Measurements from ENCODE around the gene DDX59.
"Not testable (repeated sequence)": the region's sequence is repeated elsewhere in the genome, so short reads cannot be mapped to it uniquely, and the experiment has no call there.

The DDX59 gene

DNA sequence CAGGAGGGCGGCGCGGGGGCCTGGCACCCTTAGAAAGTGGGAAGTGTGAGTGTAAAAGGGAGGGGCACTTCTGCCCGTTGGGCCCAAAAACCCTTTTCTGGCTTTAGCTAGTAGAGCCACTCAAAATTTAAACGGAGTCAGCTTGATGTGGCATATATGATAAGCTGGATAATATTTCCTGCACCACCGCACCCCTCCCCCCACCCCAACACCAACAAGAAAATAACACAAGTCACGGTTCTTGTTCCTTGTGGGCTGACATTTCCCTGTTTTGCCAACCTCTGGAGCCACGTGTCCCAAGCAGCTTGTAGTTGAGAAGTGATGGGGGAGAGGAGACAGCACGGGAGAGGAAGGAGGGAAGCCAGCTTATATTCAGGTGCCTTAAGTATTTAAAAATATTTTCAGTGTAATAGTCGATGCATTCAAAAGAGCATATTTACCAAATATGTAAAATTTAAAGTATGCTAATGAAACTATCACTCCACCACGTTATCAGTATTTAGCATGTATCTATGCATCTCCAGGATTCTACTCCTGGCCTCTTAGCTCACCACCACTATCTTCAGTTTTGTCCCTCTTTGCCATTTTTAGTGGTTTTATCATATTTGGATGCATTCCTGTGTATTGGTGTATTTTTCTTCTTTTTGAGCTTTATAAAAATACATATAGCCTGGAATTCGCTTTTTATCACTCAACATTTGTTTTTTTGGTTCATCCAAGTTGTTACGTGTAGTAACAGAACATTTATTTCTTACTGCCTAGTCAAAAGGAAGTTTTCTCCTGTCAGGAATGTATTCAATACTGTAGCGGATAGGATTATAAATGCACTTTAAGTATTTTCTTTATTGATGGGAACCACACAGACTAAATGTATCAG, 773 bp upstream of the DDX59 start:
- DNase-seq (ENCODE audit: low read depth), result no peak

- no peak for DNase-seq (ENCODE audit: low read depth)
Measured at GRCh38 chr1:200668514-200669313, 993 bp downstream of the DDX59 start.

- no peak for DNase-seq (ENCODE audit: low read depth)
Measured at GRCh38 chr1:200666309-200666708, 3.4 kb downstream of the DDX59 start.

- DNase-seq (ENCODE audit: low read depth), result no peak
Measured at GRCh38 chr1:200665861-200666260, 3.8 kb downstream of the DDX59 start.

- no peak for DNase-seq (ENCODE audit: low read depth)
Measured at GRCh38 chr1:200660719-200661118, 9.0 kb downstream of the DDX59 start.

- DNase-seq (ENCODE audit: low read depth), result peak; percentile 51
Measured at GRCh38 chr1:200659269-200659668, 10.4 kb downstream of the DDX59 start.

- DNase-seq (ENCODE audit: low read depth), result no peak
Measured at GRCh38 chr1:200658037-200658818, 11.5 kb downstream of the DDX59 start.

GRCh38 chr1:200654660-200655059, 15.0 kb downstream of the DDX59 start:
- DNase-seq (ENCODE audit: low read depth), result no peak

DNA sequence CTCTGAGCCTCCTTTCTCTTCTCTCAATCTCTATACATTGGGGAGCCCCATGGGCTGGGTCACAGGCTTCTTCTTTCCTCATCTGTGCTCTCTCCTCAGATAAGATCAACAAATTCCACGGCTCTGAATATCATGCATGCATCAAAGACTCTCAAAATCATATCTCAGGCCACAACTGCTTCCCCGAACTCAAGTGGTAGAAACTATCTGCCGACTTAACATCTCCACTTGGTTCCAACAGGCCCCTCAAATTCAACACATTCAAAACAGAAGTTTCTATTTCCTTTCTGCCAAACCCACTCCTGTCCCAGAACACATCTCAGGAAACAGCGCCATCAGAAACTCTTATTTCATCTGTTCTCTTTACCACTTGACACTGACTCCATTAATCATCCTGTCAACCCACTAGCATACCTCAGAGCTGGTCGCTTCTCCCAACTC, 16.7 kb downstream of the DDX59 start:
- DNase-seq (ENCODE audit: low read depth), result no peak

DNA sequence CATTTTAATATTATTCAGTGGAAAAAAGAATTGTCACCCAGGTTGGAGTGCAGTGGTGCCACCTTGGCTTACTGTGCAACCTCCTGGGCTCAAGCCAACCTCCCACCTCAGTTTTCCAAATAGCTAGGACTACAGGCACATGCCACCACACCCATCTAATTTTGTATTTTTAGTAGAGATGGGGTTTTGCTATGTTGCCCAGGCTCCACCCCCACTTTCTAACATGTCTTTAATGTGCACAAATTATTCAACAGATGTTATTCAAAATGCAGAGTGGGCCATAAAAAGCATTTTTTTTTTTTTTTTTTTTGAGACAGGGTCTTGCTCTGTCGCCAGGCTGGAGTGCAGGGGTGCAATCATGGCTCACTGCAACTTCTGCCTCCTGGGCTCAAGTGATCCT, 17.3 kb downstream of the DDX59 start:
- DNase-seq (ENCODE audit: low read depth), result no peak

DNA sequence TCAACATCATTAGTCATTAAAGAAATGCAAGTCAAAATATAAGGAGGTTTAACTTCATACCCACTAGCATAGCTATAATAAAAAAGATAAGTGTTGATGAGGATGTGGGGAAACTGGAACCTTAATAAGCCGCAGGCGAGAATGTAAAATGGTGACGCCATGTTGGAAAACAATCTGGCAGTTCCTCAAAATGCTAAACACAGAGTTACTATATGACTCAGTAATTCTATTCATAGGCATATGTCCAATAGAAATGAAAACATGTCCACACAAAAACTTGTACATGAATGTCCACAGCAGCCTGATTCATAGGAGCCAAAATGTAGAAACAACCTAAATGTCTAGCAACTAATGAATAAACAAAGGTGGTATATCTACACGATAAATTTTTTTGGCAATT, 23.2 kb downstream of the DDX59 start:
- DNase-seq (ENCODE audit: low read depth), result no peak

DNA sequence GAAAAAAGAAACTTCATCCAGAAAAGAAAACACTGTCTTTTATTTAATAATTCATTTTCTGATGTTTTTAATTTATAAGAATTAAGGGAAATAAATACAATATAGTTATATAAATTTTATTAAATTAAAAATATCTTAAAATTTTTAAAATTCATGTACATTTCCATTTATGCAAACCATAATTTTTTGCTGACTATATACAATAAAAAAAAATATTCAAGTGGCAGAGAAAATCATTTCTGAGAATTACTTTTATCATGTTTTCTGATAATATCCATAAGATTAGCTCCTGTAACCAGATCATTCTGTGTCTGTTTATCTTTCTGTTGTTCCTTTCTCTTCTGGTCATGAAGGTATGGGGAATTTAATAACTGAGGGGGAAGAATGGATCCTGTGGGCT, 25.7 kb downstream of the DDX59 start:
- DNase-seq (ENCODE audit: low read depth), result no peak

GRCh38 chr1:200642481-200642880, 27.2 kb downstream of the DDX59 start:
- DNase-seq (ENCODE audit: low read depth), result no peak

DNA sequence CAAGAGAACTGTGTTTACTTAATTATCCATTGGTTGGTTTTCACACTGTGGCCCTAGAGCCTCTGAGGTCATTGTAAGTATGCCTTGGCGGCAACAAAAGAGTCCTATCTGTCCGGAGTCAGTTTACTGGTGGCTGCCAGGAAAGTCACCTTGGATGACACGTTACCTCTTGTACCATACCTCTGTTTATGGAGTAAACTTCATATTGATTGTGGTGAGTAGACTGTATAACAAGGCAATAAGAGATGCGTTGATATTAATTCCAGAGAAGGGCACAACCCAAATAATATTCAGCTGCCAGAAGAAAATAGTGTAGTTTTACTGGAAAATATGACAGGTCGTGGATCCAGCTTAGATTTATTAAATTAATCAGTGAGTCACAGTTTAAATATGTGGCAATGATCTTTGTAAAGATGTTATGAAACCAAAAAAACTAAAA, 28.7 kb downstream of the DDX59 start:
- DNase-seq (ENCODE audit: low read depth), result peak; percentile 8

GRCh38 chr1:200640373-200640962, 29.2 kb downstream of the DDX59 start:
- no peak for DNase-seq (ENCODE audit: low read depth)

GRCh38 chr1:200638073-200638472, 31.6 kb downstream of the DDX59 start:
- no peak for DNase-seq (ENCODE audit: low read depth)

DNA sequence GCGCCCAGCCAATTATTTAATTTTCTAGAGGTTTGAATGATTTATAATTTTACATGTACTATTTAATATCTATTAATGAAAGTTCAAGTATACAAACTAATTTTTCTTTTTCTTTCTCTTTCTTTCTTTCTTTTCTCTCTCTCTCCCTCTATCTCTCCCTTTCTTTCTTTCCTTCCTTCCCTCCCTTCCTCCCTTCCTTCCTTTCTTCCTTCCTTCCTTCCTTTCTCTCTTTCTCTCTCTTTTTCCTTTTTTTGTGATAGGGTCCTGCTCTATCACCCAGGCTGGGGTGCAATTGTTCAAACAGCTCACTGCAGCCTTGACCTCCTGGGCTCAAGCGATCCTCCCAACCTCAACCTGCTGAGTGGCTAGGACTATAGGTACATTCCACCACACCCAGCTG, 33.0 kb downstream of the DDX59 start:
- DNase-seq (ENCODE audit: low read depth), result no peak

DNA sequence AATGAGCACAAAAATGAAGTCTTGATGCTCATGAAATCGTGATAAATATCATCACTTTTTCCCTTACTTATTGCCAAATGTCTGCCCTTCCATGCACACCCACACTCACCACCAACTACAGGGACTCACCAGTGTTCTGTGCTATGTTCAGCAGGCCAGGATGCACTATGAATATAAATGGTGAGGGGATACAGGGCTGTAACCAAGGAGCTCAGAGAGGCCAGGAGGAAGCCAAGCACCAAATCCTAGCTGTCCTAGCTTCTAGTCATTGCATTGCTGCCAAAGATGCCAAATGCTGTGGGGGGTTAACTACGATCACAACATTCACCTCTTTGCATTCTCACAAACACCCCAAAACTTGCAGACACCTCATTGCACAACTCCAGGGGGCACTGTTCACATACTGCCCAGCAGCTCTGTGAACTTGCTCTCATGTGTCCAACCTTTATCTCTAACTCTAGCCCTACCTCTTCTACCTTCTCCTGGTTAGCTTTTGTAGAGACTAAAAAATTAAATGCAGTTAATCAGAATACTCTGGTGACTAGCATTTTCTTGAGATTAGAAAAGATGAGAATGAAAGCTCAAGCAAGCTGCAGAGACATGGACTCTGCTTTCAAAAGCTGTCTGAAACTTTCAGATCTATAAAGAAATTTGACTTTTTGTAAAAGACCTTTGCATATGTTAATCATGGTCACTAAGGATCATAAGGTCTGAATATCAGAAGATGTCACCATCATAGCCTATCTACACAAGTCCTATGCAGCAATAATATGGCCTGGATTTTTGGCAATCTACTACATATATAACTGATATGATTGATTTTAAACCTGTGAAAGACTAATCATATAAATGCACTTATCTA, 35.2 kb downstream of the DDX59 start:
- DNase-seq (ENCODE audit: low read depth), result no peak

- DNase-seq (ENCODE audit: low read depth), result no peak
Measured at GRCh38 chr1:200631375-200631774, 38.3 kb downstream of the DDX59 start.

DNA sequence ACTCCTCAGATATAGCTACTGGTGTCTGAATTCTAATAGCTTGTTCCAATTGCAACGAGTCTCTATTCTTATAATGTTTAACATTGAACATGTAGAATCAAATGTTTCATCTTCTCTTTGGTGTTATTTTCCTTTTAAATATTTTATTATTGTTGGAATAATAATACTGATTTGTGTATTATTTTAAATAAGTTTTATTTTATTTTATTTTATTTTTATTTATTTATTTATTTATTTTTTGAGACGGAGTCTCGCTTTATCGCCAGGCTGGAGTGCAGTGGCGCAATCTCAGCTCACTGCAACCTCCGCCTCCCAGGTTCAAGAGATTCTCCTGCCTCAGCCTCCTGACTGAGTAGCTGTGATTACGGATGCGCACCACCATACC, 39.2 kb downstream of the DDX59 start:
- DNase-seq (ENCODE audit: low read depth), result not testable (repeated sequence)

Measured in EH (cell line).